HG03457 (cell line): ENCODE results near the gene BTBD7.

ENCODE experiments used
- ATAC-seq: cut with Tn5 transposase; IDR thresholded peaks from one replicate; pipeline ENCODE4 v1.9.1; 2021; ENCODE audit warnings: moderate number of reproducible peaks; ENCODE audit not compliant: unreplicated experiment

Gene BTBD7

DNA sequence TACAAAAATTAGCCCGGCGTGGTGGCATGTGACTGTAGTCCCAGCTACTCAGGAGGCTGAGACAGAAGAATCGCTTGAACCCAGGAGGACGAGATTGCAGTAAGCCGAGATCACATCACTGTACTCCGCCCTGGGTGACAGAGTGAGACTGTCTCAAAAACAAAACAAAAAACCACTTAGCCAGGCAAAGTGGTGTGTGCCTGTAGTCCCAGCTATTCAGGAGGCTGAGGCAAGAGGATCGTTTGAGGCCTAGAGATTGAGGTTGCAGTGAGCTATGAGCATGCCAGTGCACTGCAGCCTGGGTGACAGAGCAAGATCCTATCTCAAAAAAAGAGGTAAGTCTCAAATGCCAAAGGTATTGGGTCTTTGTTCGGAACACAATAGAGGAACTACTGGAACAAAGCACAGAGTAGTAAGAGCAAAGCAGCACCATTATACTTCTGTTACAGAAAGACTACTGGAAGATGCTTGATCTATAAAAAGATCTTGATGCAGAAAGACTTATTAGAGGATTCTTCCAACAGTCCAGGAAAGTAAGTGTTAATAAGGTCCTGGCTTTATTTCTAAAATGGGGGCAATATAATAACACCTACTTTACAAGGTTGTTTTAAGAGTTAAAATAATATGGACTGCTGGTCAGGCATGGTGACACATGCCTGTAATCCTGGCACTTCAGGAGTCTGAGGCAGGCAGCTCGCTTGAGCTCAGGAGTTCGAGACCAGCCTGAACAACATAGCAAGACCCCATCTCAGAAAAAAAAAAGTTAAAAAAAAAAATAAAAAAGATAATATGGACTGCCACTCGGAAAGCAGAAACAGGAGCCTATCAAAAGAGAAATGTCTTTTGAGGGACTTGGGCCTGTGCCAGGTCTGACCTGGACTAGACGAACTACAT, 29.9 kb downstream of the BTBD7 start:
- ATAC-seq = no peak

DNA sequence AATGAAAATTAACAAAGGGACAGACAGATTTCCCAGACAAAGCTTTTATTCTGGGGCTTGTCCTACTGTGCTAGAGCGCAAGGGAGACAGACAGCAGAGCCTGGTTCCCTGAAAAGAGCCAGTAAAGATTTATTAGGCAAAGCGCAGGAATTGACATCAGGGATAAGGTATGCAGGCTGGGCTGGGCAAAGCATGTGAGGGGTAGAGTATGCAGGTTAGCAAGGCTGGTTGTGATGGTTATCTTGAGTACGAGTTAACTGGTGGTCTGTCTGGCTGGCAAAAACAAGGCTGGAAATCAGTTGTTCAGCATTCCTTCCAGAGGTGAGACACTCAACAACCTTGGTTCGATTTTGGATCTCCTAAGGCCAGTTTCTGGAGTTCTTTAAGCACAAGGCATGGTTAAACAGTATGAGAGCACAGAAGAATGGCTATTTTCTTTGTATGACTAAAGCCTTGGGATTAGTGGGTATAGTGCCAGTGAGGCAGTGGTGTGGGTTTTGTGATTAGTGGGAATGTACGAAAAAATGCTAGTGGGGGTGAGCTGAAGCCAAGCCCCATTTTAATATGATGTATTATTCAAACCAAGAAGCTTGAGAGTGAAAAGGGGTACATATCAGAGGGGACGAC, 30.9 kb downstream of the BTBD7 start:
- ATAC-seq = no peak

DNA sequence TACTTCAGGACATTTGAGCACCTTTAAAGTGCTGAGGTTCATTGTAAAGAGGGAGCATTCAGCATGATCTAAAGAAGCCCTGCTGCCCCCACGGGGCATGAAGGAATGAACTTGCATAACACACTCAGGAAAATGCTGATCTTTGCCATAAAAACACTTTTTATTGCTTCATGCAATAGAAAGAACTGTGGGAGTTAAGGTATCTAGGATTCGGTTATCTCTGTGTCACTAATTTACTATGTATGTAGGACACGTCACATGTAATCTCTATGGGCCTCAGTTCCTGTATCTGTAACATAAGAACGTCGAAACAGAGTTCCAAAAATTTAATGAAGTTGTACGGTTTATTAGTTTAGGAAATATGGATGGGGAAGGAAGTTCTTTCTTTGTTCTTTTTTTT, 33.0 kb downstream of the BTBD7 start:
- ATAC-seq = no peak

DNA sequence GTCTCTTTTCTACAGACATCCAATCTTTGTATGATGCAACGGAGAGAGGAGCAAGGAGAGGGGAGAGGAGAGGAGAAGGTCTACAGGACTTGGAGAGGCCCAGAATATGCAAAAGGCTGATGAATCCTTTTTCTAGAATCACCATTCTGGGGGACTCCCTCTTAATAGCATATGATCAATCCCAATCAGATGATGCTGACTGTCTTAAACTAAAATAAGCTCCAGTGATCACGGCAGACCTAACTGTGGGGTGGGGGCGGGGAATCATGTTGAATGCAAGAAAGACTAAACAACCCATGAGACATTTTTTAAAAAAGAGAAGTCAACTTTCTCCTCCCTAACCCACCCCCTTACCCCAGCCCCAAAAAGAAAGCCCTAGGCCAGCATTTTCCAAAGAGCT, 33.4 kb downstream of the BTBD7 start:
- ATAC-seq = no peak

DNA sequence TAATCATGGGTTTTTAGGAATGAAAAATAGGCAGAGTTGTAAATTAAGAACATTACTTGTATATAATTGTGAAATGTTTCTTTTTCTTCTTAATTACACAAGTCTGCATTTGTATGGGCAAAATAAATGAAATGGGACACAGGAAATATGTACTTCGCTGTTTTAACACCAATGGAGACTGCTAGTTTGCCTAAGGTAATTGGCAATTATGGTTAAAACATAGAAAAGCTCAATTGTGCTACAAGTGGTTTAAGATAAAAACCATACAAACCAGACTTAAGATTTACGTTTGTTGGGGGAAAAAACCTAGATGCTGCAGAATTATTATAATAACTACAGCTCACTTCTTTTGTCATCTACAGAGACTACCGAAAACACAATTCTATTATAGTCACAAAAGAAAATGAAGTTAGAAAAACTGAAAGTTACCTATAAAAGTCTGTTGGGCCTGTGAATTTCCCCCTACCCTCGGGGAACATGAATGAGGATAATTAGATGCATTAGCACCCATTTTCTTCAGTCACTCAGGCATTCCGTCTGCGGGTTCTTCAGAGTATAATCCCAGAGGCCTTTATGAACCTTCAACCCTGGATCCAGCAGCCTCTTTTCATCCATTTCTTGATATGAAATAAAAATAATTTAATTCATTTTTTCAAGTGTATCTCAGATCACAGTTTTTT, 37.2 kb downstream of the BTBD7 start:
- no peak for ATAC-seq

DNA sequence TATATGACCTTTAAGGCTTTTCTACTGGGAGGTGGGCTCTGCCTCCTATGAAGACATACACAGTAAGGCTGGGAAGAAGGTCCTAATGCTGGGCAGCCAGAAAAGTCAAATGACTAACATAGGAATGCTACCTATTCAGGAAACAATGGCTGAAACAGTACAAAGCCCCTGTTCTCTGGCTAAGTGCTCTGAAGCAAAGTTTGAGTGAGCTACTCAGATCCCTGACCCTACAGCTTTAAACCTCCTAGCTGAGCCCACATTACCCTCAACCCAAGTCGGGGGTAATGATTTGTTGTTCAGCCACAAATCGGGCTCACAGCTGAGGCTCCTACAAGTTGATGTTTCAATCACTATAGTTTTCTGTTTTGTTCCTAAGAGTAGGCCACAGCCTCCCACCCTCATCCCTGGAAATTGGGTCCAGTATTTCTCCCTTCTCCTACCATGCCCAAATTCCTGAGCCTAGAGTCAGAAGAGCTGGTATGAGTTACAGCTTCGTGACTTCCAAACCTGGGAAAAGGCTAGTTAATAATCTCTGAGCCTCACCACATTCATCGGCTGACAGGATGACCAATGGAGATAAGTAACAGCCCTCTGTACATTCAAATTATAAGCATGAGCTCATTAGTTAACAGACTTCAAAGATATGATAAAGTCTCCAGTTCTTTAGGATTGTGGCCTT, 46.5 kb downstream of the BTBD7 start:
- ATAC-seq = no peak

DNA sequence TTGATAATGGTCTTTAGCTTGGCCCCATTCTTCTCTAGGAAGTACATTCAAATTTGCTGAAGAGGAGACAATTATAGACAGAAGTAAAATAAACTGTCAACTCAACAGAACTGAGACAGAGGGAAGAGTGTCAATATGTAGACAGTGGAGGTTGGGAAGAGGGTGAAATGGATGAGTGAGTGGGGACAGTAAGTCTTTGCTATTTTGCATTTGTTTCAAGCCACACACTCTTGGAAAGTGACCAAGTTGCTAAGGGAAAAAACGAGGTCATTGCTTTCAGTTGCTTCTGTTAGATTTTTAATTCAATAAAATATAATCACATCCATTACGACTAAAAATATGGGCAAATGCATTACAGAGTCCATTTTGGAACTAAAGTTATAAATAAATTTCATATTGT, 47.8 kb downstream of the BTBD7 start:
- no peak for ATAC-seq

DNA sequence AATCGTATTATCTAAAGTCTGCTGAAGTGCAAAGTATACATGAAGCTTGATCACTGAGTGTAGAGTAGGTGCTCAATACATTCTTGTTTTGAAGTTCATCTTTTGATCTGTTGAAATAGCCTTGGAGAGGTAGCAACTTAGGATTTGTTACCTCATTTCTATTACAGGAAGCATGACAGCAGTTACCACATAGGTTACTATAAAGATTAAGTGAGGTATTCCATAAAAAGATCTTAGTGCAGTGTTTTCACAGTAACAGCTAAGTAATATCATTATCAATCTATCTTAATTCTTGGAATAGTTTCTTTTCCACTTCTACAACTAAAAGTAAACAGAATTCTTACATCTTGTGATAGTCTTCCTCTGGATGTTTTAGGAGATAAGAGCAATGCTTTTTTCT, 50.9 kb downstream of the BTBD7 start:
- ATAC-seq = no peak

DNA sequence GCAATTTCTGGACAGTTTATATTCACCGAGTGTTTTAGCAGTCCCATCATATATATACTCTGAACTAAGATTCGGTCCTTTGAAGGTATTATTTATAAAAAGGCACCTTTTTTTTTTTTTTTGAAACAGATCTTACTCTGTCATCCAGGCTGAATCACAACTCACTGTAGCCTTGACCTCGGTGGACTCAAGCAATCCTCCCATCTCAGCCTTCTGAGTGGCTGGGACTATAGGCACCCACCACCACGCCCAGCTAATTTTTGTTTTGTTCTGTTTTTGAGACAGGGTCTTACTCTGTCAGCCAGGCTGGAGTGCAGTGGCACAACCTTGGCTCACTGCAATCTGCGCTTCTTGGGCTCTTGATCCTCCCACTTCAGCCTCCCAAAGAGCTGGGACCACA, 52.1 kb downstream of the BTBD7 start:
- no peak for ATAC-seq

DNA sequence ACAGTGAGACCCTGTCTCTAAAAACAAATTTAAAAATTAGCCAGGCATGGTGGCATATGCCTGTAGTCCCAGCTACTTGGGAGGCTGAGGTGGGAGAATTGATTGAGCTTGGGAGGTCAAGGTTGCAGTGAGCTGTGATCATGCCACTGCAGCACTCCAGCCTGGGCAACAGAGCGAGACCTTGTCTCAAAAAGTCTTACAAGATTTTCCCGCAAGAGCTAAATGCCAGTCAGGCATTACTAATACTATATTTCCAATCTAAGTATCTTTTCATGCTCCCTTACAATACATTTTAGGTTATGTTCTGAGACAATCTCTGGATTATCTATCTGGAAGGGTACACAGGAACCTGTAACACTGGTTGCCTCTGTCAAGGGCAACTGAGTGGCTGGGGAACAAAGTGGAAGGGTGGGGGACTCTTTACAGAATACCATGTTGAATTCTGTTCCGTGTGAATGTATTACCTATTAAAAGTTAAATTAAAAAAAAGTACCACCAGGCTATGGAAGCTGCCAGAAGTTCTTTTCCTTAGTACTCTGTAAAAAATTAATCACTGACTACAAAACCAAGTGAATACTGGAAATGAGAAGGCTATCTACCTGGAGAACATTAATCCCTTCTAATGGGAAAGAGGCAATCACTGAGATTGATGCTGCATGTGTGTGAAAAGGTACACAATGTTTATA, 56.7 kb downstream of the BTBD7 start:
- ATAC-seq = no peak

DNA sequence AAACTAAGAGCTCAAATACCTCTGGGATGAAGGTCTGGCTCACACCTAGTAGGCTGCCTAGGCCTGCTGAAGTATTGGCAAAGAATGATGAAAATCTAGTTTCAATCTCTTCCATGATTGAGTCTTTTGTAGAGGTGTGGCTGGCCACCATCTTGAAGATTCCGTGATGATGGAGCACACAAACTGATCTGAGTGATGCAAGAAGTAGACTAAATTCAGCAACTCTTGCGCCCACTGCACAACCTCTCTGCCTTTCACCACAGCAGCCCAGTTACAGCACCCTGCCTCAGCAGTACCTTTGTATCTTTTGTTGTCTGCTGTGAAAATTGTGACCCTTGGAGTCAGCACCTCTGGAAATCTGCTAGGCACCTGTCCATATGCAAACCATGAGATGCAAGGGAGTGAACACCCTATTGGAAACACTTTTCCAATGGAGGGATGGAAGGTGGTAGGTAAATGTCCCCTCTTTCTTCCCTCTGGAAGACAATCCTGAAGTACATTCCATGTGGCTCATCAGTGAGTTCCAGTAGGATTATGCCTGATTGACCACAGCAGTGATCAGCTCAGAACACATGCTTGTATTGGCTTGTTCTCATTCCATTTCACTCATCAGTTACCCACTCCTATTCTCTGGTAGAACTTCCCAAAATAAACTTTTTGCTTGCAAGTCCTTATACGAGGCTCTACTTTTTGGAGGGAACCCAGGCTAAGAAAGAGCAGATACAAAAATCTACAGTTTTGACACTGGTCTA, 58.6 kb downstream of the BTBD7 start:
- ATAC-seq = no peak

DNA sequence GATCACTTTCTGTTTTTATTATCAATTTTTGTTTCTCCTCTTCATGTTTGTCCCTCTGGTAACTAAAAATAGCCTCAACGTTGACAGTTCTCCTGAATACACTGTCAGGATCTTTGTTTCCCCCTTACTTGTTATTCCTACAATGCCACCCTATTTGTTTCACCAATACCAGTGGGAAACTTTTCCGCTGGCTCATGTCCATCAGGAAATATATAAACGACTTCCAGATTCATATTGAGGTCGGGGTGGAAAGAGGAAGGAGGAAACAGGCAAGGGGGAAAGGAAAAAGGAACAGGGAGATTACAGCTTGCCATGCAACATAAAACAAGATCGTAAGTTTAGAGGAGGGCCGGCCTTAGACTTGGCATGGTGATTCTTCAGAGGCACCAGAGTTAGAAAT, 61.7 kb downstream of the BTBD7 start:
- no peak for ATAC-seq

DNA sequence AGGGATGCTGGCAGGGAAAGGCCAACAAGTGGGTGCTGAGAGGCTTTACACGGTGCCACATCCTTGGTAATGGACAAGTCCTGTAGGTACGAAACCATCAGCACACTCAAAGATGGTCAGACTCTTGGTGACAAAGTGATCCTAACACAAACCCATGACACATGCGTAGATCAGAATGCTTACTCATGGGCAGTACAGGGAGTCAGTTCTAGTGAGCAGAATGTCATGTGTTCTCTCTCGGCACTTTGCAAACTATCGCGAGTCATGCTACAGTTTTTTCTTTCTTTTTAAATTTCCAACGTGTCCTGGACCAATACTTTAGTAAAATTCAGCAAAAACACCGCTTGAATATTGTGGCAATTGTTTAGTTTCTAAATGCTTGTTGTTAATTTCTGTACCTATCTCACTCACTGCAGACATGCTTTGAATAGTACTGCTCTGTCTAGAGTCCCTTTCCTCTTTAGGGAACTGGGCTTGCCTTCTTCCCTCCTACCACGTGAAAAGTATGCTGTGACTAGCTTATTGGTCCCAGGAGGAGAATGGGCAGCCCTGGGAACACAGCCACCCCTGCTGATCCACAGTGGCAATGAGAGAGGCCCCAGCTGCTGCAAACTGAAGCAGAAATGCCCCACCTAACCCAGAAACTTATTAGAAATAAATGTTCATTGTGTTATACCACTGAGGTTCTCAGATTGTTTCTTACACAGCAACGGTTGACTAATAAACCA, 63.3 kb downstream of the BTBD7 start:
- ATAC-seq = no peak

DNA sequence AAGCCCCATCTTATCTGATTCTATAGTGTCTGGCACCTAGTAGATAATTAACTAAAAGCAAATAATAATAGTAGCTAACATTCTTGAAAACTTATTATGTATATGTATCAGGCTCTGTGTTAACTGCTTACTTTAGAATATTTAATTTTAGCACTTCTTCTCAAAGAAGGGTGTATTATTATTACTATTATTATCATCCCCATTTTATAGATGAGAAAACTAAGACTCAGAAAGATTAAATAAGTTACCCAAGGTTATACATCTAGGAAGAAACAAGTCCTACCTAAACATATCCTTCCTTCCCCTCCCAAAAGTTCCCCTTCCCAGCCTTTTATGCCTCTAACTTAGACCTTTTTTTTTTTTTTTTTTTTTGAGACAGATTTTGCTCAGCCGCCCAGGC, 64.4 kb downstream of the BTBD7 start:
- ATAC-seq = no peak

DNA sequence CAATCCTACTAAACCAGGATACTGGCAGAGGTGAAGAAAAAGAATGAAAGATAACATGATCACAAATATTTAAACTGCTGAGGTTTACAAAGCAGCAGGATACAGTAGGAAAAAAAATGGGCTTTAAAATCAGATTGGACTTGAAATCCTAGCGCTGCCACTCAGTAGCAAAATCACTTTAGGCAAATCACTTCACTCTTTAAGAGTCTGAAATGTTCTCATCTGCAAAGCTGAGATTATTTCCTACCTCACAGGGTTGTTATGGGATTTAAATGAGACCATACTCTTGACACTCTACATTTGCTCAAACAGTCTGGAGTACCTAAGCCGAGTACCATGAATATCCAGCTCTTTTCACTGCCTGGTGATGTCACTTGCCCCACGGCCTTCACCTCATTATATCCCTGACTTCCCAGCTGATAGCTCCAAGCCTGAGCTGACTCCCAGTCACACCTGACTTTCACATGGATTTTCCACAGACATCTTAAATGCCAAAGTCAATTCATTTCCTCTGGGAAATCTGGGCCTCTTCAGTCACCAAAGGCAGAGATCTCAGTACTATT, 65.6 kb downstream of the BTBD7 start:
- no peak for ATAC-seq

DNA sequence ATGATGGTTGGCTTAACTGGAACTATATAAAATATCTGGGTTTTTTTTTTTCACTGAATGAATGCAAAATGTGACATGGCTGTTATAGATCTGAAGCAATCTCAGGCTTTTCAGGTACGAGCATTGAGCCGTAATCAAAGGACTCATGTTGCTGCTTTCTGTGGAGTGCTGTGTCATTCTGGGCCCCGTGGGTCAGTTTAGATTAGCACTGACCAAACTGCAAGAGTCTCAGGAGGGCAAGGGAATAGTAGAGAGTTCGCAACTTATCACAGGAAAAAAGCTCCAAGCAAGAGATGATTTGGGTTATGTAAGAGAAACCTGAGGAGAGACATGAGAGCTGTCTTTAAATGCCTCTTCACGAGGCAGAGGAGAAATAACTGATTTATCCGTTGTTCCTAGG, 66.7 kb downstream of the BTBD7 start:
- ATAC-seq = no peak

DNA sequence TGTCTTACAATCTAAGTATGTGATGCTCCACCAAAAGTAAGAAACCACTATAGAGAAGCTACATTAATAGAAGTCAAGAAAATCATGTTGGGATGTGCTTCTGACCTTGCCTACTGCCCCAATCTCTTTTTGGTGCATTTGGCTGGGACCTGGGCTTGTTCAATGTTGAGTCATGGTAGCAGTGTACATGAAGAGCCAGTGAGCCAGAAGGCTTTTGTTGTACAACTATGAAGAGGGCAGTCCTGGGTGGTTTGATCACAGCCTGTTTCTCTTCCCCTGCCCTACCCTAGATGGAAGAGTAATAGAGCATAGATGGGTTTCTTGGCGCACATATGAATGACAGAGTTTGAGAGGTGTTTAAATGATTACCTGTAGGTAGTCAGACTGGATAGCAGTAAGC, 69.4 kb downstream of the BTBD7 start:
- no peak for ATAC-seq

DNA sequence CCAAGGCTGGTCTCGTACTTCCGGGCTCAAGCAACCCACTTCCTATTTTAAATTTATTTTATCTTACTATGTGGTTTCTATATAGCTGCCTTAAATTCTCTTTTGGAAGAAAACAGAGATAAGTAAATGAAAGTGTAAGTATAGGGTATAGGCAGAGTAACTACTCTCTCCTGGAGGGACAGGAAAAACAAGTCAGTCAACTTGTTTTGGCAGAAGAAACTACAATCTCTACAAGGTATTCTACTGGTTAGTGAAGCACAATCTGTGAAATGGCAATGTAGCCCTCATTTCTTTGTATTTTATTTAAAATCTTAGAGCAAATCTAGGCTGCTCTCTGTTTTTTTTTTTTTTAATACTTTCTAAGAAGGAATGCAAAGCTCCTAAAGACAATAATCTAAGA, 70.4 kb downstream of the BTBD7 start:
- ATAC-seq = no peak

DNA sequence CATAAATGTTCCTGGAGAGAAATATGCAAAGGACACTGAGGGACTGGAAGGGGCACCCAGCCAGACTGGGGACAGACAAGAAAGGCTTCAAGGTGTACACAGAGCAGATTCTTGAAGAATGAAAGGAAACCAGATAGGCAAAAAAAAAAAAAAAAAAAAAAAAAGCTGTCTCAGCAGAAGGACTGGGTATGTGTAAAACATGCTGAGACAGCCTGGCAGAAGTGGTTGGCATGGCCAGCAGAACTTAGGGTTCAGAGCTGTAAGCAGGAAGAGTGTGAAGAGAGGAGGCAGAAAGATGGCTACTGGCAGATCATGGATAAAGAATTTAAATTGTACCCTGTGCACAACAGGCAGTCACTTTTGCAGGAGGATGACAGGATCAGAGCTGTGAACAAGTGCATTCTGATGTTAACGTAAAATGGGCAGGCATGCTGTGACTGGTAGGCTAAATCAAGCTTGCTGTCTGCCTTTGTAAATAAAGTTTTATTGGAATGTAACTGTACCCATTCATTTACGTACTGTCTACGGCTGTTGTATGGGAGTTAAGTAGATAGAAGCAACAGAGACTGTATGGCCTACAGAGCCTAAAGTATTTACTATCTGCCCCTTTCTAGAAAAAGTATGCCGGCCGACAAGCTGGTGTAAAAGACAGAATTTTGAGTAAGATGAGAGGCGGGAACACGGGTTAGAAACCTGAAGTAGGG, 83.6 kb downstream of the BTBD7 start:
- ATAC-seq = no peak
